RKO (cell line): ENCODE data around the gene DLG1.

Experiments used
- DNase-seq: peaks from one replicate; pipeline ENCODE4 v3.0.0-alpha.2; 2016; ENCODE audit warnings: low spot score

The DLG1 gene

GRCh38 chr3:197171481-197172067 is 126.8 kb downstream of the DLG1 start:
- DNase-seq = no peak

GRCh38 chr3:197169028-197169427 is 129.4 kb downstream of the DLG1 start:
- DNase-seq = no peak

- DNase-seq = peak; percentile 35
Observed at GRCh38 chr3:197168606-197169005, 129.8 kb downstream of the DLG1 start.

- DNase-seq = no peak
Observed at GRCh38 chr3:197168063-197168462, 130.3 kb downstream of the DLG1 start.

- no peak for DNase-seq
Observed at GRCh38 chr3:197167549-197167948, 130.9 kb downstream of the DLG1 start.

GRCh38 chr3:197165890-197166289 is 132.5 kb downstream of the DLG1 start:
- no peak for DNase-seq

- no peak for DNase-seq
Observed at GRCh38 chr3:197155046-197155445, 143.4 kb downstream of the DLG1 start.

- DNase-seq = peak; percentile 47
Observed at GRCh38 chr3:197151580-197151979, 146.8 kb downstream of the DLG1 start.

GRCh38 chr3:197149528-197149927 is 148.9 kb downstream of the DLG1 start:
- no peak for DNase-seq

GRCh38 chr3:197144188-197144587 is 154.2 kb downstream of the DLG1 start:
- no peak for DNase-seq

- DNase-seq = no peak
Observed at GRCh38 chr3:197139586-197139985, 158.8 kb downstream of the DLG1 start.

GRCh38 chr3:197137751-197138150 is 160.7 kb downstream of the DLG1 start:
- no peak for DNase-seq

GRCh38 chr3:197136744-197137143 is 161.7 kb downstream of the DLG1 start:
- no peak for DNase-seq

GRCh38 chr3:197135212-197135611 is 163.2 kb downstream of the DLG1 start:
- no peak for DNase-seq

- no peak for DNase-seq
Observed at GRCh38 chr3:197132916-197133530, 165.4 kb downstream of the DLG1 start.

- peak; percentile 43 for DNase-seq
Observed at GRCh38 chr3:197125636-197126035, 172.8 kb downstream of the DLG1 start.

- DNase-seq = no peak
Observed at GRCh38 chr3:197124713-197125112, 173.7 kb downstream of the DLG1 start.

GRCh38 chr3:197122394-197122793 is 176.0 kb downstream of the DLG1 start:
- DNase-seq = no peak

- no peak for DNase-seq
Observed at GRCh38 chr3:197117114-197117513, 181.3 kb downstream of the DLG1 start.

GRCh38 chr3:197114007-197114406 is 184.4 kb downstream of the DLG1 start:
- no peak for DNase-seq

- no peak for DNase-seq
Observed at GRCh38 chr3:197111685-197112084, 186.7 kb downstream of the DLG1 start.

- DNase-seq = no peak
Observed at GRCh38 chr3:197105786-197106185, 192.6 kb downstream of the DLG1 start.

GRCh38 chr3:197104738-197105137 is 193.7 kb downstream of the DLG1 start:
- no peak for DNase-seq

- no peak for DNase-seq
Observed at GRCh38 chr3:197103766-197104165, 194.6 kb downstream of the DLG1 start.
